GM19193 (cell line): ENCODE data around the gene NOP56.

Source experiments
- POLR2A ChIP-seq: IDR thresholded peaks from 4 replicates; pipeline ENCODE4 v1.6.1; 2011; ENCODE audit not compliant: insufficient read depth, insufficient read length; ENCODE audit errors: extremely low read depth

NOP56 gene

GRCh38 chr20:2625062-2625461 is 27.4 kb upstream of the NOP56 start:
- TF ChIP-seq POLR2A: no peak

GRCh38 chr20:2626853-2627541 is 25.4 kb upstream of the NOP56 start:
- TF ChIP-seq POLR2A: no peak

DNA sequence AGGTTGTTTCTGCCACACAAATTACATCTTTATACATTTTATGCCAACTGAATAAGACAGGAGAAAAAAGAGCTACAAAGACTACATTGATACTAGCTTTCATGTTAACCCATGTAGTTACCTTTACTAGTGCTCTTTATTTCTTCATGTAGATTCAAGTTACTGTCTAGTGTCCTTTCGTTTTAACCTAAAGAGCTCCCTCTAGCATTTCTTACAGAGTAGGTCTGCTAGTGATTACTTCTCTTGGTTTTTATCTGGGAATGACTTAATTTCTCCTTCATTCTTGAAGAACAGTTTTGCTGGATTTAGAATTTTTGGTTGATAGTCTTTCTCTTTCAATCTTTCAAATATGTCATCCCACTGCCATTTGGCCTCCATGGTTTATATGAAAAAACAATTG is 21.2 kb upstream of the NOP56 start:
- no peak for TF ChIP-seq POLR2A

DNA sequence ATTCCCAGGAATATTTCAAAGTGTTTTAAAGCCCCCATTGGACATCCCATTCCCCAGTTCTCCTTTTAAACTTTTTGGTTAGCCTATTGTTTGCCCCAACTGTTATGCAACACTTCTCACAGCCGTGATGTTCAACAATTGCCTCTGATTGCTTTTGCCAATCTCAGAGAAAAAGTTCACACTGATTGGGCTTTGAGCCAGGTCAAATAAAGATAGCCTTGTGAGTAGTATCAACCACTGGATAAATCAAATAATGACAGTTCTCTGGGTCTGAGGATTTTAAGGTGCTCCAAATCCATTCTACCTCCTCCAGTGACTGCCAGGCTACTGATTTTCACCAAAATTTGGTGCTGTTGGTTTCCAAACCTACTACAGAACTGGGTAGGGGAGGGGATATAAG is 19.1 kb upstream of the NOP56 start:
- no peak for TF ChIP-seq POLR2A

- TF ChIP-seq POLR2A: no peak
These were observed 15.2 kb upstream of the NOP56 start for GRCh38 chr20:2637246-2637645.

- TF ChIP-seq POLR2A: no peak
These were observed 12.2 kb upstream of the NOP56 start for GRCh38 chr20:2640260-2640659.

DNA sequence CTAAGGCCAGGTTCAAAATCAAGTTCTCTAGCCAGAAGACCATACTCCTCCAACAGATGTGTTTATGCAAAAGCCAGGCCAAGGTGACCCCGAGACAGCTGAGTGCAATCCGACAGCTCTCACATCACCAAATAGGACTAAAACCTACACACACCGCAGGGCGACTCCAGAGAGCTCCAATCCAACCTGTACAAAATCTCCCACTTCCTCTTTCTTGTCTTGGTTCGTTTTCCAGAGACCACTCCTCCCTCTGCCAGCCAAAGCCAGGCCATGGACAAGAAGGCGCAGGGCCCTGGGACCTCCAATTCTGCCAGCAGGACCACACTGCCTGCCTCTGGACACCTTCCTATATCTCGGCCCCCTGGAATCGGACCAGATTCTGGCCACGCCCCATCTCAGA is 11.5 kb upstream of the NOP56 start:
- TF ChIP-seq POLR2A: no peak

GRCh38 chr20:2643708-2644107 is 8.7 kb upstream of the NOP56 start:
- no peak for TF ChIP-seq POLR2A

DNA sequence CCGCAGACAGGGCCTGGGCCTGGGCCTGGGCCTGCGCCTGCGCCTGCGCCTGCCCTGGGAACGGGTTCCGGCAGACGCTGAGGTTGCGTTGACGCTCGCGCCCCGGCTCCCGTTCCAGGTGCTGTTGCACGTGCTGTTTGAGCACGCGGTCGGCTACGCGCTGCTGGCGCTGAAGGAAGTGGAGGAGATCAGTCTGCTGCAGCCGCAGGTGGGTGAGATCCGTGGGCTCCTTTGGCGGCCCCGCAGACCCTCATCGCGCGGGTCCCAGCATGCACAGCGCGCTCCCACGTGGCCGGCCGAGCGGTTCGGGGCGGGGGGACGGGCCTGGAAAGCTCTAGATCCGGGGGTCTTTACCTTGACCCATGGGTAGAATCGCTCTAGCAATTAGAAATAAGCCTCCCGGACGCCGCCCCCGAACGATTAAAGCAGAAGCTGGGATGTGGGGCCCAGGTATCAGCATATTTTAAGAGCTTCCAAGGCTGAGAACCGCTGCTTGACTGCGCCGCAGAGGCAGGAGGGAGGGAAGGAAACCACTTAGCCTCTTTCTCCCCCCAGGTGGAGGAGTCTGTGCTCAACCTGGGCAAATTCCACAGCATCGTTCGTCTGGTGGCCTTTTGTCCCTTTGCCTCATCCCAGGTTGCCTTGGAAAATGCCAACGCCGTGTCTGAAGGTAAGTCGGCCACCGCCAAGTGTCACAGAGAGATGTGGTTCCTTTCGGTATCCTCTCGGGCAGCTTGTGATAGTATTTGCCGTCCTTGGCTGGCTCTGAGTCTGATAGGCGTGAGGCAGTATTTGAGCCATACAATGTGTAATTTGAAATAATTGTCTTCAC is 508 bp downstream of the NOP56 start:
- no peak for TF ChIP-seq POLR2A

DNA sequence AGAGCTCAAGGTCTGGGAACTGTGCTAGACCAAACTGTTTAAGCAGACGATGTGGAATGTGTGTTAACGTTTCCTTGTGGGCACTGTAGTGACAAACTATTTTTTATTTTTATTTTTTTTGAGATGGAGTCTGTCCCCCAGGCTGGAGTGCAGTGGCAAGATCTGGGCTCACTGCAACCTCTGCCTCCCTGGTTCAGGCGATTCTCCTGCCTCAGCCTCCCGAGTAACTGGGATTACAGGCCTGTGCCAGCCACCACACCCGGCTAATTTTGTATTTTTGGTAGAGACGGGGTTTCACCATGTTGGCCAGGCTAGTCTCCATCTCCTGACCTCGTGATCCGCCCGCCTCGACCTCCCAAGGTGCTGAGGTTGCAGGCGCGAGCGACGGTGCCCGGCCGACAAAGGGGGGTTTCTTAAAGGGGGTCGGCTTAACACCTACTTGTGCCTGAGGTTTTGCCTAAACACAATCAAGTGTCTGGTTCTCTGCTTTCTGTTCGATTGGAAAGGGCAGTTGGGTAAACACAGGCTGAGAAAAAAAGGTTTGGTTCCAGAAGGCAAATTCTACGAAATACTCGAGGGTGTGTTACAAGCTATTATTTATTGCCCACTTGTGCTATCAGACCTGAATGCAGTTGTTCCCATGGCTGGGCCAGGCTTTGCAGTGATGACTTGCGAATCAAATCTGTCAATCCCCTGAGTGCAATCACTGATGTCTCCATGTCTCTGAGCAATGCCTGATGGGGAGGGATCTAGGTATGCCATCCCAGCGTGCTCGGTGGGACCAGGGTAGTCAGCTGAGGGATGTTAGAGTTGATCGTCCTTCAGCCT is 1.3 kb downstream of the NOP56 start:
- no peak for TF ChIP-seq POLR2A

DNA sequence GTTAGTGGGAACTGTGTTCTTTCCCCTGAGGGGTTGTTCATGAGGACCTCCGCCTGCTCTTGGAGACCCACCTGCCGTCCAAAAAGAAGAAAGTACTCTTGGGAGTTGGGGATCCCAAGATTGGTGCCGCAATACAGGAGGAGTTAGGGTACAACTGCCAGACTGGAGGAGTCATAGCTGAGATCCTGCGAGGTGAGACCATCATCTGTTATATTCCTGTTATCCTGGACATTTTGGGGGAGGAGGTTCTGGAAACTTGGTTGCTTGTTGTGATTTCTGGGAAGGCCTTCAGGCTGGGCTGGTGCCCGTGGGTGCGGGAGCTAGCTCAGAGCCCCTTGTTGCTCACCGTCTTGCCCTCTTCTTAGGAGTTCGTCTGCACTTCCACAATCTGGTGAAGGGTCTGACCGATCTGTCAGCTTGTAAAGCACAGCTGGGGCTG is 2.0 kb downstream of the NOP56 start:
- no peak for TF ChIP-seq POLR2A

DNA sequence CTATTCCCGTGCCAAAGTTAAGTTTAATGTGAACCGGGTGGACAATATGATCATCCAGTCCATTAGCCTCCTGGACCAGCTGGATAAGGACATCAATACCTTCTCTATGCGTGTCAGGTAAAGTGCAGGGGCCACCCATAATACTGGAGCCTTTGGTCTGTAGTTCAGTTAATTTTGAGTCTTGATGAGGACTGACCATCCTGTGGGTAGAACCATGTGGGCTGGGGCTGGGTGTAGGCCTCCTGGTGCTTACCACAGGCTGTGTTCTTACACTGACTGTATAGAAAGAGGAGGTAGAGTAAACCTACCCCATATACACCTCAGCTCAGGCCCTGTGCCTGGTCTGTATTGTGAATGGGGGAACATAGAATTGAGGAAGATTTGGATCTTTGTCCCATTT is 2.4 kb downstream of the NOP56 start:
- TF ChIP-seq POLR2A: no peak

- no peak for TF ChIP-seq POLR2A
These were observed 3.1 kb downstream of the NOP56 start for GRCh38 chr20:2655331-2656116.

GRCh38 chr20:2656471-2657117 is 4.2 kb downstream of the NOP56 start:
- TF ChIP-seq POLR2A: no peak
